NCI-H226 (cell line): ENCODE measurements around the gene DOCK11.

ENCODE experiments used
- DNase-seq: peaks from one replicate; pipeline ENCODE4 v3.0.0-alpha.2; 2015

Gene DOCK11

DNA sequence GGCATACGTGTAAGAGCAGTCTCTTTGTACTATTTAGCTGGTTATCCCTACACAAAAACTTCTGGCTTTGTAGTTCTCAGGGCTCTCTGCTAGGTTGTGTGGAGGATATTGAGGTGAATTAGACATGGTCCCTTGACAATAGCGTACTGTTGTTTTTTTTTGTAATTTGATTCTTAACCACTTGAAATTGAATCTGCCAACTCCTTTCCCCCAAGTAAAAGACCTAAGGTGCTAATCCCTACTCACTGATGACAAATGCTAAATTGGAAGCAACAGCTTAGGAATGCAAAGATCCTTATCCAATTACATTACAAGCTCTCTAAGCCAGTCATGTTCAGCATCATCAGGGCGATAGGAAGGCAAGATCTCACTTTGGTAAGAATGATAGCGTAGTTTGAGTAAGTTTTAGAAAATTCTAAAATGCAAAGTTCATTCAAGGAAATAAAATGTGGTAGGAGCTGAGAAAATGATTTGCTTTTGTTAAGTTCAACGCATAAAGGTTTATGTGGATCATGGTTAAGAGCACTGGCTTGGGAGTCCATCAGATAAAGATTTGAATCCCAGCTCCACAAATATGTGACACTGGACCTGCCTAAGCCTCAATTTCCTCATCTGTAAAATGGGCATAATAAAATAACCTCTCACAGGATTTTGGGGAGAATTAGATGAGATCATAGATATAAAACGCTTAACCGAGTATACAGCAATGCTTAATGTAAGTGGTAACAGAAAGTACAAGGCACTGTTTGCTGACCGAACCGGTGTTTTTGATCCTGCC, 39.3 kb downstream of the DOCK11 start:
- DNase-seq = no peak

DNA sequence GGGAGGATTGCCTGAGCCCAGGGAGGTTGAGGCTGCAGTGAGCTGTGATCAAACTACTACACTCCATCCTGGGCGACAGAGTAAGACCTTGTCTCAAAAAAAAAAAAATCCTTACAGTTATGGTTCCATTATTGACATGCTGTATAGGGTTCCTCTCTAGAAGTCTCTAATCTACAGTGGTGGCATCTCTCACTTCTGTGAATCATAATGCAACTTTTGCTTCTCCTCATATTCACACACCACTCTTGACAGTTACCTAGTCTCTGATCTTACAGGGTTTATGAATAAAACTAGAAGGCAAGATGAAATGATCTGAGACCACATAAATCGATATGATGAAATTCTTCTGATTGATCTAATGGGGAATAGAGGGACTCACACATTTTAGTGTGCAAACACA, 40.6 kb downstream of the DOCK11 start:
- DNase-seq = no peak

DNA sequence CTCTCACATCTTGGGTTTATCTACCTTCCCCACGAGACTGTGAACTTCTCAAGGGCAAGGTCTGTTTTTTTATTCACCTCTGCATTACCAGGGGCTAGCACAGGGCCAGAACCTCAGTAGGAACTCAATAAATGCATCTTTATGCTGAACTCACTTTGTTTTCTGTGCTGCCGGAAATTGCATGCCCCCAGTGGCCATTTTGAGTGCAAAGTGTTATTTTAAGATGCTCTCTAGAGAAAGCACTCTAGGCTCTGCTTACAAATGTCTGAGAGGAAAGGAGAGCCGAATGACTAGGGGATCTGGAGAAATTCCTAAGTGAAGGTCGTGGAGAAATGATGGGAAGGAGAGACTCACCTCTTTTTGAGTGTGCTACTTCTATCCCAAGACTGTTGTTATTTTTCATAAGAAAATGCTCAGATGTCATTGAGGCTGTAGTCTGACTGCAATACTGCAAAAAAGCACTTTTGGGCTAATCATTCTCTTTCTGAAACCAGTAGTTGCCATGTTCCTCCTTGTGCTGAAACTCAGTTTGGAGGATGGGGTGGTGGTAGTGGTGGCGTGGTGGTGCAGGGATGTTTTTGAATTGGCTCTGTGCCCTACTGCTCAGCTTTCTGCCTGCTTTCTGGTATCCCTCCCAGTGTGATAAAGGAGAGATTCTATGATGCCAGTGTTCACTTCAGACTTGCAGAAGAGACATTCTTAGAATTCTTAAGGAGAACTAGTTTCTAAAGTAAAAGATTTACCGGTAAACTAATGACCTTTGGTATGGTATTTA, 41.3 kb downstream of the DOCK11 start:
- peak; percentile 63 for DNase-seq

- DNase-seq = no peak
These were observed 42.8 kb downstream of the DOCK11 start for GRCh38 chrX:118538386-118538785.

- DNase-seq = no peak
These were observed 44.7 kb downstream of the DOCK11 start for GRCh38 chrX:118540342-118540741.

- no peak for DNase-seq
These were observed 45.9 kb downstream of the DOCK11 start for GRCh38 chrX:118541482-118541881.

- no peak for DNase-seq
These were observed 49.9 kb downstream of the DOCK11 start for GRCh38 chrX:118545510-118545909.

GRCh38 chrX:118548841-118549240, 53.2 kb downstream of the DOCK11 start:
- no peak for DNase-seq

- no peak for DNase-seq
These were observed 55.2 kb downstream of the DOCK11 start for GRCh38 chrX:118550792-118551191.

- no peak for DNase-seq
These were observed 55.8 kb downstream of the DOCK11 start for GRCh38 chrX:118551426-118551825.

- peak; percentile 71 for DNase-seq
These were observed 56.7 kb downstream of the DOCK11 start for GRCh38 chrX:118552121-118552900.

DNA sequence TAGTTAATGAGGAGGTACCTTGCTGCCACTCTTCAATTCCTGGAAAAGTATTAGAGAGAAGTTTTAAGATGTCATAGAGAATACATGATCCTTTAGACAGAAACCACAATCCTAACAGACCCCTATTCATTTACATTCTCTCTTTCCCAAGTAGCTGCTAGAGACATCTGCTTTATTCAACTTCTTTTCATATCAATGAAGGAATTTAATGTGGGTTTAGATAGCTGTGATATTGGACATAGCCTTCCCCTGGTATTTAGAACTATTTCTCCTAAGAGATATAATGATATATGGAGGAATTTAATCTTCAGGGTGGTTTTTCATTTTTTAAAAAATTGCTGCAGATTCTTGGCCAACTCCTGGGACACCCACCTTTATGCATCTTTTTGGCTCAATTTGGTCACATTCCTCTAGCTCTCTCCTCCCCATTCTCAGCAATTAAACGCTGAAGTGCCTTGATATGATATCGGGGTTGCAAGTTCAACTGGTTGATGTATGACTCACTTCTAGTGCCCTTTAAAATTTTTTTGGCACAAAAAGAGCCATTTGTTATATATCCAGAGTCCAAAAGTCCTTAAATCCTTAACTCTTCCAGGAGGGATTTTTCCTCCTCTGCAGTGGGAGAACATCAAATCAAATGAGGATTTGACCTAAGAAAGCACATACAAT, 57.6 kb downstream of the DOCK11 start:
- DNase-seq = peak; percentile 48

- DNase-seq = no peak
These were observed 58.9 kb downstream of the DOCK11 start for GRCh38 chrX:118554511-118554910.

- DNase-seq = no peak
These were observed 63.3 kb downstream of the DOCK11 start for GRCh38 chrX:118558926-118559325.

GRCh38 chrX:118560489-118560888, 64.9 kb downstream of the DOCK11 start:
- no peak for DNase-seq

GRCh38 chrX:118562582-118563164, 67.1 kb downstream of the DOCK11 start:
- DNase-seq = peak; percentile 40

- no peak for DNase-seq
These were observed 68.9 kb downstream of the DOCK11 start for GRCh38 chrX:118564498-118564897.

DNA sequence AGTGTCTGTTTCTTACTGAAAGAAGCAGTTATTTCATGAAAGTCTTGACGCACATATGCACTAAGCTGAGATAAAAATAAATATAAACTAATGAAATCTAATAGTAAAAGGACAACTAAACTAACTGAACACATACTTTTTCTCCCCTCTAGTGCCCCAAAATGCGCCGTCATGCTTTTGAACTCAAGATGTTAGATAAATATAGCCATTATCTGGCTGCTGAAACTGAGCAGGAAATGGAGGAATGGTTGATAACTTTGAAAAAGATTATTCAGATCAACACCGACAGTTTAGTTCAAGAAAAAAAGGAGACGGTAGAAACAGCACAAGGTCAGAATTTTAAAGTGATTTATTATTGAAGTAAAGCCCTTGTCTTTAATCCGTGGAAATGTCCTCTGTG, 70.2 kb downstream of the DOCK11 start:
- no peak for DNase-seq

DNA sequence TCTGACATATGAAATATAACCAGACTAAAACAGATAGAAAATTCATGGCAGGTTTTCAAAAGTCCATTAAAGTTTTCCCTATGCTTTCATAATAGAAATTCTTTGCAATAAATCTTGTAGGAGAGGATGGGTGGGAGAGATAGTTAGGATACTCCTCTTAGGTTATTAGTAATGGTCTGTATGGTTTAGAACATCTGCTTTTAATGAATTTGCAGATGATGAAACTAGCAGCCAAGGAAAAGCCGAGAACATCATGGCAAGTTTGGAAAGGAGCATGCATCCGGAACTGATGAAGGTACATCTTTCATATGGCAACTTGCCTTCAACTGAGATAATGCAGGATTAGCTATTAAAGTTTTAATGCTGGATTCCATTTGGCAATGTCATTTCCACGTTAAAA, 70.7 kb downstream of the DOCK11 start:
- DNase-seq = peak; percentile 22

- no peak for DNase-seq
These were observed 74.1 kb downstream of the DOCK11 start for GRCh38 chrX:118569676-118570075.

GRCh38 chrX:118570209-118570608, 74.6 kb downstream of the DOCK11 start:
- DNase-seq = no peak

DNA sequence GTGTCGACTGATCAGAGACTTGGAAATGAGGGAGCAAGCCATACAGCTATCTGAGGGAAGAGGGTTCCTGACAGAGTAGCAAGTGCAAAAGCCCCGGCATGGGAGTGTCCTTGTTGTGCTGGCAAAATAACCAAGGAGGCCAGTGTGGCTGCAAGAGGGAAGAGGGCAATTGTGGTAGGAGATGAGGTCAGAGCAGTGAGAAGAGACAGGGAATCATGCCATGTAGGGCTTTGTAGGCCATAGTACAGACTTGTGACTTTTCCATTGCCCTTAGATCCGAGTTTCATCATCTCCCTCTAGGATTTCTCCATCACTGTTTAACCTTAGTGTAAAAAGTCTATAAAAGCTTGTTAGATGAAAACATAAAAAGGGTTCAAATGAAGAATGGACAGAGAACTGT, 76.2 kb downstream of the DOCK11 start:
- DNase-seq = no peak

DNA sequence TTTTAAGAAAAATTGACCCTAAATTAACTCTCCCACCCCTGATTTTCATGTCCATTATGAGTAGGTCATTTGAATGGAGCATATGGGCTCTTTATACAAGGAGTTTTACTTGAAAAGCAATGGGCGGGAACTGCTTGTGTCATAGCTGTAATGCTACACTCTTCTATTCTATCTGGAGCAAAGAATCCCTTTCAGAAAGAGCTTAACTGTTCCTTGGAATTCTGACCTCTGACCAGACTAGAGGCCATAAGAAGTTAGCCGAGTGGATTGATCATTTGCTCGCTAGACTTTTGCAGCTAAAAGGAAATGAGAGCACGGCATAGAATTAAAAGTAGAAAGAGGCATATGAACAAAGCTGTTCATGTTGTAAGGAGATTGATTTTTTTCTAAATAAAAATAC, 79.1 kb downstream of the DOCK11 start:
- no peak for DNase-seq
